ENCODE measurements around the gene CCT3. TPM values are rescaled to one million over a fixed set of nuclear protein-coding genes. Genes with fewer than 3 reads are reported as not detected.
"Not testable (repeated sequence)": the region's sequence is repeated elsewhere in the genome, so short reads cannot be mapped to it uniquely, and the experiment has no call there.

Gene CCT3
- total RNA-seq, 1 experiment from 2014 or later = 520 TPM

DNA sequence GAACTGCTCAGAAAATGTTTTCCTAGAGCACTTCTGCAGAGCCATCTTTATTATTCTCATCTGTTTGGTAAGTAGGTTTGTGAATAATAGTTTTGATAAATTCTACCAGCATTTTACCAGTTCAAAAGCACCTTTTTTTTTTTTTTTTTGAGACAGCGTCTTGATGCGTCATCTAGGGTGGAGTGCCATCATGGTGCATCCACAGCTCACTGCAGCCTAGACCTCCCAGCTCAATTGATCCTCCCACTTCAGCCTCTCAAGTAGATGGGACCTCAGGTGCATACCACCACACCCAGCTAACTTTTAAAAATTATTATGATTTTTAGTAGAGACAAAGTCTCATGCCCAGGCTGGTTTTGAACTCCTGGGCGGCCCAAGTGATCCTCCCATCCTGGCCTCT lies 21.2 kb upstream of the CCT3 start:
- Histone ChIP-seq H3K36me3 (no peaks in the 10 kb centered on the region), H3K27ac (no peak overlapping the region), H3K9me3 (replicated peaks) (no peaks in the 10 kb centered on the region), H3K4me1 (replicated peaks) (no peaks in the 10 kb centered on the region), H3K27me3 (replicated peaks) (peaks cover 40% of the 10 kb centered on the region), H3K4me3 (no peak overlapping the region)
- DNase-seq (ENCODE audit: low read depth in 1 of 2, low spot score in 2 of 2) = no peak

- H3K4me1 ChIP-seq (replicated peaks) = no peaks in the 10 kb centered on the region
- no peaks in the 10 kb centered on the region for H3K36me3 ChIP-seq
- H3K9me3 ChIP-seq (replicated peaks) = no peaks in the 10 kb centered on the region
- no peak overlapping the region for H3K4me3 ChIP-seq
- no peak for DNase-seq (ENCODE audit: low read depth in 1 of 2, low spot score in 2 of 2)
- H3K27me3 ChIP-seq (replicated peaks) = peaks cover 42% of the 10 kb centered on the region
- no peak overlapping the region for H3K27ac ChIP-seq
These were observed 20.5 kb upstream of the CCT3 start for GRCh38 chr1:156358641-156359040.

GRCh38 chr1:156357977-156358376 lies 19.9 kb upstream of the CCT3 start:
- peaks cover 49% of the 10 kb centered on the region for H3K27me3 ChIP-seq (replicated peaks)
- H3K36me3 ChIP-seq = no peaks in the 10 kb centered on the region
- H3K27ac ChIP-seq = no peak overlapping the region
- DNase-seq (ENCODE audit: low read depth in 1 of 2, low spot score in 2 of 2) = no peak
- H3K4me3 ChIP-seq = no peak overlapping the region
- no peaks in the 10 kb centered on the region for H3K4me1 ChIP-seq (replicated peaks)
- H3K9me3 ChIP-seq (replicated peaks) = no peaks in the 10 kb centered on the region

DNA sequence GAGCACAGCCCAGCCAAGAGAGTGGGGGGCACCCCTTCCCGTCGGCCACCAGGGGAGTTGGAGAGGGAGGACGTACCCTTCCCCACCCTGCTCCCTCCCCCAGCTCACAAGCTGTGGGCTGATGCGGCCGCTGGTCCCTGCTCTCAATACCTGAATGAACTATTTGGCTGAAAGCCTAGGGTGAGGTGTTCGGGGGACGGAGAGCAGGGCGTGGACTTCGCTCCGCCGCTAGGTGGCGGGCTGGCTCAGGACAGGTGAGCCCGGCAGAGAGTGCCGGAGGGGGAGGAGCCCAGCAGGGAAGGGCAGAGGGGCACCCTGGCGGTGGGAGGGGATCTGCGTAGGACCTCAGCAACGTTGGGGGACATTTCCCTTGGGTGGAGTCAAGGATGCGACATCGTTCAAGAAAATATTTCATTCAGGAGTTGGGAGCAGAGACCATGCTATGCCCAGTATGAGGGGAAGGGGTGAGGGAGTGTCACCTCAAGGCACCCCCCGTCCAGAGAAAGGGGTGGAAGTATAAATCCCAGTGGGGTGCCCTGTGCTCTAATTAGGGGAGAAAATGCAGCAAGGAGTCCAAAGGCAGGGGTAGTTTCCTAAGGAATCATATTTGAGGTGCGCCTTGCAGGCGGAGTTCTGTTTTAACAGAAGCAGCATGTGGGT lies 18.9 kb upstream of the CCT3 start:
- H3K27ac ChIP-seq = no peak overlapping the region
- H3K9me3 ChIP-seq (replicated peaks) = no peaks in the 10 kb centered on the region
- H3K4me1 ChIP-seq (replicated peaks) = no peaks in the 10 kb centered on the region
- H3K4me3 ChIP-seq = no peak overlapping the region
- no peak for DNase-seq (ENCODE audit: low read depth in 1 of 2, low spot score in 2 of 2)
- no peaks in the 10 kb centered on the region for H3K36me3 ChIP-seq
- peaks cover 51% of the 10 kb centered on the region for H3K27me3 ChIP-seq (replicated peaks)

DNA sequence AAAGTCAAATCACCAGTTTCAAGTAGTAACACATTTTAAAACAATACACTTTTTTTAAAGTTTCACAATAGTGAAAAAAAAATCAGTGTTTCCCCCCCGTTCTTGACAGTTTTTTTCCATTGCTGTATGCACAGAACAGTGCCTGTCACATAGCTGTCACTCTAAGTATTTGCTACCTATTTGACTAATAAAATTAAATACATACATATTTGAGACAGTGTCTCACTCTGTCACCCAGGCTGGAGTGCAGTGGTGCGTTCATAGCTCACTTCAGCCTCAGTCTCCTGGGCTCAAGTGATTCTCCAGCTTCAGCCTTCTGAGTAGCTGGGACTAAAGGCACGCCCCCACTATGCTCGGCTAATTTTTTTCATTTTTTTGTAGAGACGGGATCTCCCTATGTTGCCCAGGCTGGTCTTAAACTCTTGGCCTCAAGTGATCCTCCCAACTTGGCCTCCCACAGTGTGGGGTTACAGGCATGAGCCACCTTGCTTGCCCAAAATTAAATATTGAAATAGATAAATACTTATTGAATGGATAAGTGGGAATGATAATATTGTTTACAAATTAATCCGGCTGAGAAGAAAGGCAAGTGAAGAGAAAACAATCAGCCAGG lies 18.3 kb upstream of the CCT3 start:
- H3K4me3 ChIP-seq = no peak overlapping the region
- peaks cover 53% of the 10 kb centered on the region for H3K27me3 ChIP-seq (replicated peaks)
- no peaks in the 10 kb centered on the region for H3K9me3 ChIP-seq (replicated peaks)
- no peaks in the 10 kb centered on the region for H3K36me3 ChIP-seq
- no peaks in the 10 kb centered on the region for H3K4me1 ChIP-seq (replicated peaks)
- no peak overlapping the region for H3K27ac ChIP-seq
- no peak for DNase-seq (ENCODE audit: low read depth in 1 of 2, low spot score in 2 of 2)

DNA sequence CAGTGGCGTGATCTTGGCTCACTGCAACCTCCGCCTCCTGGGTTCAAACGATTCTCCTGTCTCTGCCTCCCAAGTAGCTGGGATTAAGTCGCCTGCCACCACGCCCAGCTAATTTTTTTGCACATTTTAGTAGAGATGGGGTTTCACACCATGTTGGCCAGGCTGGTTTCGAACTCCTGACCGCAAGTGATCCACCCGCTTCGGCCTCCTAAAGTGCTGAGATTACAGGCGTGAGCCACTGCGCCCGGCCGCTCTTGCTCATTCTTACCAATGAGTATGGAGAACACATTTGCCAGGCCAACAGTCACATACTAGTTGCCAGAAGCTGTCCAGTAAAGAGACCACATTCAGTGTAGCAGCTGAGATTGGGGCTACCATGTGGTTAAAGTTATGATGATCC lies 14.4 kb upstream of the CCT3 start:
- not testable (repeated sequence) for H3K27ac ChIP-seq; H3K9me3 ChIP-seq (replicated peaks); H3K4me1 ChIP-seq (replicated peaks); H3K4me3 ChIP-seq; H3K36me3 ChIP-seq; DNase-seq (ENCODE audit: low read depth in 1 of 2, low spot score in 2 of 2)
- peaks cover 57% of the 10 kb centered on the region for H3K27me3 ChIP-seq (replicated peaks)

DNA sequence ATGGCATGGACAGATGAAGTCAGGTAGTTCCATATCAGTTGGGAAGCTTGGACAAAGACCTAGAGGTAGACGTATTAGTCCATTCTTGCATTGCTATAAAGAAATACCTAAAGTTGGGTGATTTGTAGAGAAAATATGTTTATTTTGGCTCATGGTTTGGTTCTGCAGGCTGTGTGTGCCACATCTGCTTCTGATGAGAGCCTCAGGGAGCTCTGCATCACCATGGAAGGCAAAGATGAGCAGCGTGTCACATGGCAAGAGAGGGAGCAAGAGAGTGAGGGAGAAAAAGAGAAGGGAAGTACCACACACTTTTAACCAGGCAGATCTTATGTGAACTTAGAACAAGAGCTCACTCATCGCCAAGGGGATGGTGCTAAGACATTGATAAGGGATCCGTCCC lies 9.2 kb upstream of the CCT3 start:
- H3K4me1 ChIP-seq (replicated peaks) = no peaks in the 10 kb centered on the region
- no peaks in the 10 kb centered on the region for H3K9me3 ChIP-seq (replicated peaks)
- H3K27me3 ChIP-seq (replicated peaks) = peaks cover 41% of the 10 kb centered on the region
- no peak for DNase-seq (ENCODE audit: low read depth in 1 of 2, low spot score in 2 of 2)
- H3K27ac ChIP-seq = no peak overlapping the region
- no peaks in the 10 kb centered on the region for H3K36me3 ChIP-seq
- H3K4me3 ChIP-seq = no peak overlapping the region

DNA sequence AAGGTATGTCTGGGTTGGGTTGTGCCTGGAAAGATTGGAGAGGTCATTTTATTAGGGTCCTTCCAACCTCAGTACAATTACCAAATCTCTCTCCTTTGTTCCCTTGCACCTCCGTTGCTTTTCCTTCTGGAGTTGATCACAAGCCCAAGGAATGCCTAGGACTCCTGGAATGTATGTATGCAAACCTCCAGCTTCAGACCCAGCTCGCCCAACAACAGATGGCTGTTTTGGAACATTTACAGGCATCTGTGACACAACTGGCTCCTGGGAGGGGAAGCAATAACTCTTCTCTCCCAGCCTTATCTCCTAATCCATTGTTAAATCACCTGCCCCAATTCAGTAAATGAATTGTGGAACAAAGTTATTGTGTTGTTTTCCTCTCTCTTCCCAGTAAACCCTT lies 8.5 kb upstream of the CCT3 start:
- no peak for DNase-seq (ENCODE audit: low read depth in 1 of 2, low spot score in 2 of 2)
- no peak overlapping the region for H3K4me3 ChIP-seq
- H3K27ac ChIP-seq = no peak overlapping the region
- H3K36me3 ChIP-seq = no peaks in the 10 kb centered on the region
- H3K27me3 ChIP-seq (replicated peaks) = peaks cover 41% of the 10 kb centered on the region
- H3K9me3 ChIP-seq (replicated peaks) = no peaks in the 10 kb centered on the region
- no peaks in the 10 kb centered on the region for H3K4me1 ChIP-seq (replicated peaks)

- not testable (repeated sequence) for H3K36me3 ChIP-seq; H3K4me3 ChIP-seq; DNase-seq (ENCODE audit: low read depth in 1 of 2, low spot score in 2 of 2); H3K27ac ChIP-seq; H3K9me3 ChIP-seq (replicated peaks); H3K4me1 ChIP-seq (replicated peaks)
- H3K27me3 ChIP-seq (replicated peaks) = peaks cover 36% of the 10 kb centered on the region
These were observed 7.9 kb upstream of the CCT3 start for GRCh38 chr1:156346035-156346434.

DNA sequence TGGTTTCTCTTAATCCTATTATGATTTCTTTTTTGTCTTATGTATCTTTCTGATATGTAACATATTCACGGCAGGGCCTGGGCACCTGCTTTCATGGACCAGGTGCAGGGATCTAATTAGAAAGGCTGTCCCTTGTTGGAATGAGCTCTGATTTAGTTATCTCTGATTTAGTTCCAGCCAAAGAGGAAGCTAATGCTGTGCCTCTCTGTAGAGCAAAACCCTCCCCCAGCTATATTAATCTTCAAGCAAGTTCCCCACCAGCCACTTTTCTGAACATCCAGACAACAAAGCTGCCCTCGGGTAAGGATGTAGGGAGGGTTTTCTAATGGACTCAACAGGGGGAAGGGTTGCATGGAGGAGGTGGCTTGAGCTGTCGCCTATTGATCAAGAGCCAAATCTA lies 6.3 kb upstream of the CCT3 start:
- Histone ChIP-seq H3K27ac (no peak overlapping the region), H3K4me3 (no peak overlapping the region), H3K4me1 (replicated peaks) (no peaks in the 10 kb centered on the region), H3K27me3 (replicated peaks) (peaks cover 22% of the 10 kb centered on the region), H3K9me3 (replicated peaks) (no peaks in the 10 kb centered on the region), H3K36me3 (no peaks in the 10 kb centered on the region)
- no peak for DNase-seq (ENCODE audit: low read depth in 1 of 2, low spot score in 2 of 2)

- Histone ChIP-seq H3K4me1 (replicated peaks) (no peaks in the 10 kb centered on the region), H3K4me3 (no peak overlapping the region), H3K27me3 (replicated peaks) (peaks cover 14% of the 10 kb centered on the region; the same call in 1 of the 2 replicates), H3K27ac (no peak overlapping the region), H3K36me3 (no peaks in the 10 kb centered on the region), H3K9me3 (replicated peaks) (no peaks in the 10 kb centered on the region)
- DNase-seq (ENCODE audit: low read depth in 1 of 2, low spot score in 2 of 2) = no peak
These were observed 4.3 kb upstream of the CCT3 start for GRCh38 chr1:156342166-156342955.

DNA sequence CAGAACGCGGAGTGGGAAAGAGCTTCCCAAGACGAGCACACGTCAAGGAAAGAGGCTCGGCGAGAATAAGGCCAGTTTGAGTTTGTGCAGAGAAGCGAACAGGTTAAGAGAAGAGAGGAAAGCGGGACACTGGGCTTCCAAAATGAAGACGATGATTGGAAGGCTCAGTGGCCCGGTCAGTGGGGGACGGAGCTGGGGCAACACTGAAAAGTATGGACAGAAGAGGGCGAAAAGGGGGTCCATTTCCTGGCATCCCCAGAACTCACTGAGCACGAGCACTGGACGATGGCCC lies 258 bp downstream of the CCT3 start:
- H3K9me3 ChIP-seq (replicated peaks) = no peaks in the 10 kb centered on the region

GRCh38 chr1:156337052-156337887 lies 822 bp downstream of the CCT3 start:
- Histone ChIP-seq H3K27me3 (replicated peaks) (no peaks in the 10 kb centered on the region), H3K36me3 (peaks cover 50% of the 10 kb centered on the region), H3K4me1 (replicated peaks) (peaks cover 10% of the 10 kb centered on the region), H3K9me3 (replicated peaks) (no peaks in the 10 kb centered on the region), H3K4me3 (peak overlapping the region; percentile 57), H3K27ac (no peak overlapping the region)
- DNase-seq (ENCODE audit: low read depth in 1 of 2, low spot score in 2 of 2) = no peak

More for the DNA sequence above, 258 bp downstream of the CCT3 start:
- DNase-seq (ENCODE audit: low read depth in 1 of 2, low spot score in 2 of 2) = no peak
- Histone ChIP-seq H3K36me3 (peaks cover 45% of the 10 kb centered on the region), H3K4me3 (peak overlapping the region; percentile 57), H3K4me1 (replicated peaks) (peaks cover 10% of the 10 kb centered on the region), H3K27me3 (replicated peaks) (no peaks in the 10 kb centered on the region), H3K27ac (no peak overlapping the region)

DNA sequence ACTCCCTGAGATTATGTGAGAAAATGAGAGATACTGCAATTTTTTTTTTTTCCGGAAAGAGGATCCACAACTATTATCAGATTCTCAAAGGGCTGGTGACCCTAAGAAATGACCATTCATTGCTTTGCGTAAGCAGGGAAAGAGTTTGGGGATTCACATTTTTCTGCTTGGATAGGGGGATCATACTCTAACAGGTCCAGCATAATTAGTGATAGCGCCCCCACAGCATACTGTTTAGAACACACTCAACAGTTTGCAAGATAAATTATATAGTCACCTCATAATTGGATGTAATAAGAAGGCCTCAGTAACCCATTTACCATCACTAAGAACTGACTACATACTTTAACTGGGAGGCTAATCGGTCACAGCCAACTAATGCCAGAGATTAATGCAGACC lies 1.9 kb downstream of the CCT3 start:
- Histone ChIP-seq H3K9me3 (replicated peaks) (no peaks in the 10 kb centered on the region), H3K27ac (no peak overlapping the region), H3K4me3 (no peak overlapping the region), H3K4me1 (replicated peaks) (peaks cover 10% of the 10 kb centered on the region), H3K27me3 (replicated peaks) (no peaks in the 10 kb centered on the region), H3K36me3 (peaks cover 61% of the 10 kb centered on the region)
- no peak for DNase-seq (ENCODE audit: low read depth in 1 of 2, low spot score in 2 of 2)

Data from SJSA1 (cell line).